ENCODE data around the gene EPB42. TPM values are rescaled to one million over a fixed set of nuclear protein-coding genes. Genes with fewer than 3 reads are reported as not detected.
A peak's percentile ranks its signal among the peaks of the same experiment; 100 is the strongest.

Gene EPB42
- polyA plus RNA-seq, 3 donors = 0.08 to 0.13 TPM; not detected in 1

DNA sequence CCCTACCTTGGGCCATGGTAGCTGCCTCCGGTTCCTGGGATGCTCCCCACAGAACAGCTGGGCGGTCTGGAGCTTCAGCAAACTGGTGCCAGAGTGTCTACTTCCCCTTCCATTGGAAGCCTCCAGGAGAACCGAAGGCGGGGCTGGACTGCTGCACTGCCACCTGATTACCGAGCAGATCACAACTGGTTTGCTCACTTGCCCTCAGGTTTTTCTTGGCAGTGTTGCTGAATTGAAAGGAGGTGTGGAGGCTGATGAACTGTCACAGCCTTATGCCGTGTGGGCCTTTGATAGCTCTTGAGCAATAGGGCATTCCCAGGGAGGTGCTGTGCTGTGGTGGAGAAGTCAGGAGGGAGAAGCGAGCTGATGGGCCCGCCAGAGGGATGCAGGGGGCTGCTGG lies 46.0 kb upstream of the EPB42 start, which contains the start of gene TGM5:
TGM5 (minus strand) TSS at position 95 of the 400 bp plus-strand sequence; CDS start at position 16, 79 bp downstream.
- H3K9me3 ChIP-seq (replicated peaks in 1 of 2; ENCODE audit: control insufficient read depth in 1 of 2, insufficient read depth in 1 of 2, low read length in 2 of 2) = no peaks in the 10 kb centered on the region
- H3K36me3 Mint-ChIP-seq = no peaks in the 10 kb centered on the region
- no peak within 1 kb of the TSS for H3K4me2 ChIP-seq (replicated peaks; ENCODE audit: extremely low read depth, low read length, poor library complexity, severe bottlenecking)
- no peak within 1 kb of the TSS for H3K4me3 ChIP-seq (replicated peaks in 1 of 3; ENCODE audit: low read depth in 2 of 3, low read length in 3 of 3)
- 77% methylated on average over 7 of the region's 8 CpGs for WGBS (ENCODE audit: insufficient coverage)
- peaks cover 6 to 18% (median 13%) of the 10 kb centered on the region in 3 donors for H3K27me3 Mint-ChIP-seq (ENCODE audit: low read depth in 3 of 3)
- H3K79me2 ChIP-seq (ENCODE audit: insufficient read depth, low read length) = no peaks in the 10 kb centered on the region
- H3K4me3 Mint-ChIP-seq = no peak within 1 kb of the TSS
- peaks cover 6% of the 10 kb centered on the region for H3K4me1 Mint-ChIP-seq
- H3K27me3 ChIP-seq (ENCODE audit: control insufficient read depth in 2 of 2, insufficient read depth in 2 of 2, low read length in 2 of 2) = peaks cover 0 to 2% of the 10 kb centered on the region in 2 donors
- H3K9ac ChIP-seq (ENCODE audit: insufficient read depth, low read length, poor library complexity, severe bottlenecking) = no peak within 1 kb of the TSS
- peaks cover 0 to 4% of the 10 kb centered on the region in 2 donors for H3K4me1 ChIP-seq (ENCODE audit: control insufficient read depth in 1 of 2, insufficient read depth in 2 of 2, low read length in 2 of 2)
- H3K27ac ChIP-seq (ENCODE audit: low read depth in 1 of 2, low read length in 2 of 2) = no peak within 1 kb of the TSS
- peaks cover 0 to 3% (median under 1%) of the 10 kb centered on the region in 7 donors for H3K9me3 Mint-ChIP-seq
- no peak within 1 kb of the TSS for H2AFZ ChIP-seq (ENCODE audit: insufficient read depth, low read depth, low read length, poor library complexity, severe bottlenecking)
- peak within 1 kb of the TSS in 1 of 7 donors; percentile 38 for H3K27ac Mint-ChIP-seq
- intact Hi-C loops (cut with micrococcal nuclease) = no loop called here
- TF ChIP-seq, protein P1, sequence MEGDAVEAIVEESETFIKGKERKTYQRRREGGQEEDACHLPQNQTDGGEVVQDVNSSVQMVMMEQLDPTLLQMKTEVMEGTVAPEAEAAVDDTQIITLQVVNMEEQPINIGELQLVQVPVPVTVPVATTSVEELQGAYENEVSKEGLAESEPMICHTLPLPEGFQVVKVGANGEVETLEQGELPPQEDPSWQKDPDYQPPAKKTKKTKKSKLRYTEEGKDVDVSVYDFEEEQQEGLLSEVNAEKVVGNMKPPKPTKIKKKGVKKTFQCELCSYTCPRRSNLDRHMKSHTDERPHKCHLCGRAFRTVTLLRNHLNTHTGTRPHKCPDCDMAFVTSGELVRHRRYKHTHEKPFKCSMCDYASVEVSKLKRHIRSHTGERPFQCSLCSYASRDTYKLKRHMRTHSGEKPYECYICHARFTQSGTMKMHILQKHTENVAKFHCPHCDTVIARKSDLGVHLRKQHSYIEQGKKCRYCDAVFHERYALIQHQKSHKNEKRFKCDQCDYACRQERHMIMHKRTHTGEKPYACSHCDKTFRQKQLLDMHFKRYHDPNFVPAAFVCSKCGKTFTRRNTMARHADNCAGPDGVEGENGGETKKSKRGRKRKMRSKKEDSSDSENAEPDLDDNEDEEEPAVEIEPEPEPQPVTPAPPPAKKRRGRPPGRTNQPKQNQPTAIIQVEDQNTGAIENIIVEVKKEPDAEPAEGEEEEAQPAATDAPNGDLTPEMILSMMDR (IDR thresholded peaks at IDR 0.05) = no peak
- no peaks in the 10 kb centered on the region for H4K20me1 ChIP-seq (ENCODE audit: insufficient read depth, low read length)
- H3K36me3 ChIP-seq (replicated peaks in 1 of 2; ENCODE audit: control insufficient read depth in 1 of 2, insufficient read depth in 2 of 2, low read length in 2 of 2) = no peaks in the 10 kb centered on the region
- no peak for DNase-seq

DNA sequence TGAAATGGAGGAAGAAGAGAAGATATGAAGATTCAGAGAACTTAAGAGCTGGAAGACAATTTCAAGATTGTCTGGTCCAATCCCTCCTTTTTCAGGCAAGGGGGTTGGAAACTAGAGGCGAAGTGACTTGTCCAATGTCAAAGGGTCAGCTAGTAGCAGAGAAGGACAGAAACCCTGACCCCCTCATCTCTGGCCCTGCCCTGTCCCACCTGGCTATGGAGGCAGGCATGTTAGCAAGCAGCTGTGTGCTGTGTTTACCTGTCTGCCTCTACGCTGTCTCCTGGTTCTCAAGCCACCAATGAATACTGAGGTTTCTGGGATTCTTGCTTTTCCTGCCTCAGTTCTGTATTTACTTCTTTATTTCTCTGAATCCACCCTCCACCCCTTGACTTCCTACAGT lies 45.6 kb upstream of the EPB42 start:
- no peak overlapping the region for H2AFZ ChIP-seq (ENCODE audit: insufficient read depth, low read depth, low read length, poor library complexity, severe bottlenecking)
- no peaks in the 10 kb centered on the region for H4K20me1 ChIP-seq (ENCODE audit: insufficient read depth, low read length)
- no peak for DNase-seq
- no peak overlapping the region for H3K9ac ChIP-seq (ENCODE audit: insufficient read depth, low read length, poor library complexity, severe bottlenecking)
- no peak overlapping the region for H3K4me2 ChIP-seq (replicated peaks; ENCODE audit: extremely low read depth, low read length, poor library complexity, severe bottlenecking)
- TF ChIP-seq, protein P1 (IDR thresholded peaks at IDR 0.05) = no peak
- intact Hi-C loops (cut with micrococcal nuclease) = no loop called here
- peaks cover 0 to 4% of the 10 kb centered on the region in 2 donors for H3K4me1 ChIP-seq (ENCODE audit: control insufficient read depth in 1 of 2, insufficient read depth in 2 of 2, low read length in 2 of 2)
- H3K36me3 ChIP-seq (replicated peaks in 1 of 2; ENCODE audit: control insufficient read depth in 1 of 2, insufficient read depth in 2 of 2, low read length in 2 of 2) = no peaks in the 10 kb centered on the region
- no peak overlapping the region for H3K4me3 Mint-ChIP-seq
- peaks cover 0 to 2% of the 10 kb centered on the region in 2 donors for H3K27me3 ChIP-seq (ENCODE audit: control insufficient read depth in 2 of 2, insufficient read depth in 2 of 2, low read length in 2 of 2)
- no peak overlapping the region for H3K27ac ChIP-seq (ENCODE audit: low read depth in 1 of 2, low read length in 2 of 2)
- H3K27me3 Mint-ChIP-seq (ENCODE audit: low read depth in 3 of 3) = peaks cover 6 to 18% (median 14%) of the 10 kb centered on the region in 3 donors
- 100% methylated on average over 2 of the region's 2 CpGs for WGBS (ENCODE audit: insufficient coverage)
- H3K79me2 ChIP-seq (ENCODE audit: insufficient read depth, low read length) = no peaks in the 10 kb centered on the region
- H3K36me3 Mint-ChIP-seq = no peaks in the 10 kb centered on the region
- H3K9me3 Mint-ChIP-seq = peaks cover 0 to 2% (median 0%) of the 10 kb centered on the region in 7 donors
- peaks cover 6% of the 10 kb centered on the region for H3K4me1 Mint-ChIP-seq
- no peak overlapping the region for H3K4me3 ChIP-seq (replicated peaks in 1 of 3; ENCODE audit: low read depth in 2 of 3, low read length in 3 of 3)
- H3K27ac Mint-ChIP-seq = peak overlapping the region in 1 of 7 donors; percentile 38
- H3K9me3 ChIP-seq (replicated peaks in 1 of 2; ENCODE audit: control insufficient read depth in 1 of 2, insufficient read depth in 1 of 2, low read length in 2 of 2) = no peaks in the 10 kb centered on the region
